SK-N-SH (cell line): ENCODE data around the gene NPC2. TPM values are rescaled to one million over a fixed set of nuclear protein-coding genes. Genes with fewer than 3 reads are reported as not detected.
"Not testable (repeated sequence)": the region's sequence is repeated elsewhere in the genome, so short reads cannot be mapped to it uniquely, and the experiment has no call there.

Experiments used
- CTCF ChIA-PET: fragments of 300-600, 350-600 bp; formaldehyde crosslinking; extraction: SDS; loops from one replicate; lab custom pipeline; 2021; lab: Yijun Ruan, JAX
- POLR2A ChIA-PET: fragments of 350-600 bp; sonication (Branson Sonifier 250); formaldehyde crosslinking; extraction: SDS; loops from one replicate; lab custom pipeline; 2020; ENCODE audit warnings: antibody characterized with exemption, inconsistent platforms; lab: Yijun Ruan, JAX
- DNase-seq: peaks from one replicate; pipeline ENCODE4 v3.0.0; 2012
- H2AFZ ChIP-seq: fragments of 200-600 bp; sonication (generic); 2 replicates; pipeline ENCODE4 v1.8.1; 2016; ENCODE audit warnings: antibody characterized with exemption, mild to moderate bottlenecking, low read depth
- H3F3A ChIP-seq: fragments of 200-600 bp; sonication (generic); replicated peaks from 2 replicates; pipeline ENCODE3; 2016; ENCODE audit warnings: antibody characterized with exemption, mild to moderate bottlenecking; ENCODE audit not compliant: insufficient read depth
- H3K27ac ChIP-seq, 2 experiments: fragments of 200-500 bp in 1 of 2; fragments of 200-600 bp in 1 of 2; sonication (Bioruptor generic) in 1 of 2; sonication (generic), shearing (Covaris generic) in 1 of 2; 2 replicates each; pipeline versions ENCODE4 v1.5.1 to v1.6.1; 2014 to 2016; ENCODE audit warnings: low read depth in 2 of 2, inconsistent platforms in 1 of 2, low read length in 1 of 2, mild to moderate bottlenecking in 1 of 2, mixed read lengths in 1 of 2
- H3K27me3 ChIP-seq: fragments of 200-600 bp; sonication (generic), shearing (Covaris generic); 2 replicates; pipeline ENCODE4 v1.6.1; 2016; ENCODE audit warnings: mixed run types; ENCODE audit not compliant: insufficient read depth
- H3K36me3 ChIP-seq, 2 experiments: fragments of 200-500 bp in 1 of 2; fragments of 200-600 bp in 1 of 2; sonication (Bioruptor generic) in 1 of 2; sonication (generic) in 1 of 2; replicated peaks in 1 of 2; 2 replicates each; pipeline versions ENCODE3 to v1.5.1; 2014 to 2016; ENCODE audit warnings: low read length in 1 of 2, mild to moderate bottlenecking in 1 of 2; ENCODE audit not compliant: insufficient read depth in 2 of 2, control insufficient read depth in 1 of 2
- H3K4me1 ChIP-seq, 2 experiments: fragments of 200-500 bp in 1 of 2; fragments of 200-600 bp in 1 of 2; sonication (Bioruptor generic) in 1 of 2; sonication (generic), shearing (Covaris generic) in 1 of 2; 2 replicates each; pipeline versions ENCODE4 v1.5.1 to v1.6.1; 2014 to 2016; ENCODE audit warnings: low read depth in 1 of 2, low read length in 1 of 2, mixed run types in 1 of 2; ENCODE audit not compliant: insufficient read depth in 2 of 2, control insufficient read depth in 1 of 2
- H3K4me2 ChIP-seq: fragments of 200-600 bp; sonication (generic), shearing (Covaris generic); 2 replicates; pipeline ENCODE4 v1.6.1; 2017; ENCODE audit warnings: mixed run types
- H3K4me3 ChIP-seq, 2 experiments: fragments of 200-500 bp in 1 of 2; fragments of 200-600 bp in 1 of 2; sonication (Bioruptor generic) in 1 of 2; sonication (generic), shearing (Covaris generic) in 1 of 2; 2 replicates each; pipeline versions ENCODE4 v1.5.1 to v1.8.1; 2014 to 2016; ENCODE audit warnings: low read depth in 2 of 2, inconsistent platforms in 1 of 2, low read length in 1 of 2, mild to moderate bottlenecking in 1 of 2, mixed read lengths in 1 of 2, moderate library complexity in 1 of 2
- H3K79me2 ChIP-seq: fragments of 200-600 bp; sonication (generic); 2 replicates; pipeline ENCODE4 v1.8.1; 2017; ENCODE audit warnings: mild to moderate bottlenecking; ENCODE audit not compliant: insufficient read depth
- H3K9ac ChIP-seq: fragments of 200-600 bp; sonication (generic); 2 replicates; pipeline ENCODE4 v1.6.1; 2017; ENCODE audit warnings: mixed run types
- H3K9me2 ChIP-seq: fragments of 200-600 bp; sonication (generic); 2 replicates; pipeline ENCODE4 v1.6.1; 2017; ENCODE audit warnings: mixed run types
- H3K9me3 ChIP-seq: fragments of 200-600 bp; sonication (generic); 2 replicates; pipeline ENCODE4 v1.6.1; 2017; ENCODE audit warnings: mixed run types, mild to moderate bottlenecking, moderate library complexity
- H4K20me1 ChIP-seq: fragments of 200-600 bp; sonication (generic); 2 replicates; pipeline ENCODE4 v1.6.1; 2017; ENCODE audit warnings: mild to moderate bottlenecking, mixed run types; ENCODE audit not compliant: insufficient read depth
- CHD2 ChIP-seq: fragments of 150-350 bp; IDR thresholded peaks from 2 replicates; pipeline ENCODE4 v1.6.1; 2018; ENCODE audit warnings: low read length; ENCODE audit not compliant: partially characterized antibody
- FOXM1 ChIP-seq: IDR thresholded peaks from 2 replicates; pipeline ENCODE4 v1.4.0; 2012; ENCODE audit warnings: low read depth, mild to moderate bottlenecking
- GABPA ChIP-seq: IDR thresholded peaks from 2 replicates; pipeline ENCODE4 v1.4.0; 2012; ENCODE audit warnings: low read depth, mild to moderate bottlenecking
- NFIC ChIP-seq: IDR thresholded peaks from 2 replicates; pipeline ENCODE4 v1.4.0; 2012; ENCODE audit warnings: borderline replicate concordance
- RXRA ChIP-seq: IDR thresholded peaks from 2 replicates; pipeline ENCODE4 v1.4.0; 2012; ENCODE audit warnings: low read depth, mild to moderate bottlenecking, borderline replicate concordance
- SIN3A ChIP-seq: IDR thresholded peaks from 2 replicates; pipeline ENCODE4 v1.6.1; 2012; ENCODE audit warnings: low read depth, mild to moderate bottlenecking, low read length, moderate library complexity, borderline replicate concordance
- SMC3 ChIP-seq: IDR thresholded peaks from 2 replicates; pipeline ENCODE4 v1.6.1; 2012; ENCODE audit warnings: low read depth, low read length, improper control_type of control experiment
- TAF1 ChIP-seq: IDR thresholded peaks from 2 replicates; pipeline ENCODE4 v1.6.1; 2012; ENCODE audit warnings: low read depth, mild to moderate bottlenecking, low read length, moderate library complexity, borderline replicate concordance
- TEAD4 ChIP-seq: IDR thresholded peaks from 2 replicates; pipeline ENCODE4 v1.4.0; 2012; ENCODE audit warnings: mild to moderate bottlenecking, borderline replicate concordance; ENCODE audit not compliant: insufficient read depth
- WGBS: methylation state at CpG from one replicate; pipeline ENCODE4 v1.1.6; 2017; ENCODE audit warnings: low lambda C conversion rate; 5-methylcytosine and 5-hydroxymethylcytosine counted together
- polyA plus RNA-seq, 3 experiments: library from polyadenylated mRNA; depleted of rRNA; stranded (reverse); fragments of >200 nt; gene quantifications; 2 replicates each; pipeline ENCODE4 v1.2.3, GENCODE V29; 2012
- TF ChIP-seq, protein P1 (sequence below): fragments of 150-350 bp; IDR thresholded peaks from 2 replicates; pipeline ENCODE4 v1.6.1; 2017; ENCODE audit warnings: antibody characterized with exemption, low read length, low read depth, borderline replicate concordance
- TF ChIP-seq, protein P2 (sequence below): IDR thresholded peaks from 2 replicates; pipeline ENCODE4 v1.4.0; 2012; ENCODE audit warnings: low read depth
- TF ChIP-seq, protein P3 (sequence below): IDR thresholded peaks from 2 replicates; pipeline ENCODE4 v1.4.0; 2012; ENCODE audit warnings: low read depth, borderline replicate concordance

NPC2 gene
- polyA plus RNA-seq, 1 of the 3 experiments (the other 2 are of a cell fraction): 522 TPM

DNA sequence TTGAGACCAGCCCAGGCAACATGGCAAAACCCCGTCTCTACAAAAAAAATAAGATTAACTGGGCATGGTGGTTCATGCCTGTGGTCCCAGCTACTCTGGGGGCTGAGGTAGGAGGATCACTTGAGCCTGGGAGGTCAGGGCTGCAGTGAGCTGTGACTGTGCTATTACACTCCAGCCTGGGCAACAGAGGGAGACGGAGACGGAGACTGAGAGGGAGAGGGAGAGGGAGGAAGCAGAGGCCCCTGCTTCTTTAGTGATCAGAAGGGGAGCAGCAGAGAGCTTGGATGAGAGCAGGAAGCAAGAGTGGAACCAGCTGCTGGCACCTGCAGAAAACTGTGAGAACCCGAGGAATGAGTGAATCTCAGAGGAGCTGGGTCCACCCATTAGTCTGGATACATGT, 46.4 kb upstream of the NPC2 start:
- 91% methylated on average over 4 of the region's 4 CpGs for WGBS
- H3K9me2 ChIP-seq: no peaks in the 10 kb centered on the region
- no peak overlapping the region for H3K27ac ChIP-seq
- H2AFZ ChIP-seq: no peak overlapping the region
- H3K4me1 ChIP-seq: peaks cover 0 to 10% of the 10 kb centered on the region in 2 experiments; a peak in 1 of 4 replicates
- no peak overlapping the region for H3K4me2 ChIP-seq
- no peaks in the 10 kb centered on the region for H3K27me3 ChIP-seq
- H3K9me3 ChIP-seq: no peaks in the 10 kb centered on the region
- TF ChIP-seq GABPA: no peak
- TF ChIP-seq SMC3: no peak
- TF ChIP-seq, protein P1, sequence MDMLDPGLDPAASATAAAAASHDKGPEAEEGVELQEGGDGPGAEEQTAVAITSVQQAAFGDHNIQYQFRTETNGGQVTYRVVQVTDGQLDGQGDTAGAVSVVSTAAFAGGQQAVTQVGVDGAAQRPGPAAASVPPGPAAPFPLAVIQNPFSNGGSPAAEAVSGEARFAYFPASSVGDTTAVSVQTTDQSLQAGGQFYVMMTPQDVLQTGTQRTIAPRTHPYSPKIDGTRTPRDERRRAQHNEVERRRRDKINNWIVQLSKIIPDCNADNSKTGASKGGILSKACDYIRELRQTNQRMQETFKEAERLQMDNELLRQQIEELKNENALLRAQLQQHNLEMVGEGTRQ: no peak
- no peak for TF ChIP-seq TAF1
- no peak for TF ChIP-seq CHD2
- TF ChIP-seq, protein P2, sequence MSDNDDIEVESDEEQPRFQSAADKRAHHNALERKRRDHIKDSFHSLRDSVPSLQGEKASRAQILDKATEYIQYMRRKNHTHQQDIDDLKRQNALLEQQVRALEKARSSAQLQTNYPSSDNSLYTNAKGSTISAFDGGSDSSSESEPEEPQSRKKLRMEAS: no peak
- CTCF ChIA-PET: interaction anchor here (1.0 to 3.6 kb wide), 5 partner anchors 8 to 74 kb away, joined by 3 to 11 read pairs (median 4); no protein-coding TSS in a partner anchor
- H3K36me3 ChIP-seq: peaks cover 19 to 41% of the 10 kb centered on the region in 2 experiments
- POLR2A ChIA-PET: no interaction called here
- no peak overlapping the region for H3K4me3 ChIP-seq
- no peak for DNase-seq
- no peak overlapping the region for H3K9ac ChIP-seq
- no peaks in the 10 kb centered on the region for H4K20me1 ChIP-seq
- H3F3A ChIP-seq: peaks cover 3% of the 10 kb centered on the region
- no peaks in the 10 kb centered on the region for H3K79me2 ChIP-seq

DNA sequence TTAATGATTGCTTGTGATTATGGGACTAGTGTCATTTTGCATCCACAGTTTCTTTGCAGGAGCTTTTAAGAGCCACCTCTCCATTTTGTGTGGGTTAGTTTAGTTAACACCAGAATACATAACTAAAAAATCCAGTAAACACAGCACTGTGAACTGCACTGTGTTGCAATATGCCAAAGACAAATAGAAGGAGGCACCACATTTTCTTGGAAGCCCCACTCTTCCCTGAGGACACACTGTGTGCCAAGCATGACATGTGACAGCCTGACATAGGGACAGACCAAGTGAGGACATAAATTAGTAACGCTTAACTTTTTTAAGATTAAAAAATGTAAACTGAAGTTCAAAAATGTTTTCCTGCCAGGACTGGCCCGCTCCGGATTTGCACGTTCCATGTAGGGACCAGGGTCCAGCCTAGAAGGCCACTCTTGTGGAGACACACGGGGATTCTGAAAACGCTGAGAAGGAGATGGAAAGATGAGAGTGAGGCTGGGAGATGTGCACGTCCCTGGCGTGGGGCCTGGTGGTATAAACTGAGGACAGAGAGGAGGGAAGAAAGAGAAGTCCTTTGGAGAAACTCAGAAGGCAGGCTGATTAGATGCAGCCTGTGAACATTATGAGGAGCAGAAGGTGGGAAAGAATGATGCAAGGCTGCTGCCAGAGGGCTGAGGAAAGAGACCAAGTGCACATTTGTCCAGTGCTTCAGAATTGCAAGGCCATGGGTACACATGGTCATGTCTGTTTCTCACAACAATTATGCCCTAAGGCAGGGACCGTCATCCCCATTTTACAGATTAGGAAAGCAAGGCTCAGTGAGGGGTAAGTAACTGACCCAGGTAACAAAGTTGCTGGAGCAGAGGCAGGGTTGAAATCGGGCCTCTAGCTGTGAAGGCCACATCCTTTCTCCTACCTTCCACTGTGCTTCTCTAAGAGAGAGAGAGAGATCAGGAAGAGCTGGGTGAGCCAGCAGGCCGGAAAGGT, 45.6 kb upstream of the NPC2 start:
- TF ChIP-seq CHD2: no peak
- no peak for TF ChIP-seq RXRA
- TF ChIP-seq TEAD4: no peak
- no peak for TF ChIP-seq NFIC
- TF ChIP-seq, protein P3, sequence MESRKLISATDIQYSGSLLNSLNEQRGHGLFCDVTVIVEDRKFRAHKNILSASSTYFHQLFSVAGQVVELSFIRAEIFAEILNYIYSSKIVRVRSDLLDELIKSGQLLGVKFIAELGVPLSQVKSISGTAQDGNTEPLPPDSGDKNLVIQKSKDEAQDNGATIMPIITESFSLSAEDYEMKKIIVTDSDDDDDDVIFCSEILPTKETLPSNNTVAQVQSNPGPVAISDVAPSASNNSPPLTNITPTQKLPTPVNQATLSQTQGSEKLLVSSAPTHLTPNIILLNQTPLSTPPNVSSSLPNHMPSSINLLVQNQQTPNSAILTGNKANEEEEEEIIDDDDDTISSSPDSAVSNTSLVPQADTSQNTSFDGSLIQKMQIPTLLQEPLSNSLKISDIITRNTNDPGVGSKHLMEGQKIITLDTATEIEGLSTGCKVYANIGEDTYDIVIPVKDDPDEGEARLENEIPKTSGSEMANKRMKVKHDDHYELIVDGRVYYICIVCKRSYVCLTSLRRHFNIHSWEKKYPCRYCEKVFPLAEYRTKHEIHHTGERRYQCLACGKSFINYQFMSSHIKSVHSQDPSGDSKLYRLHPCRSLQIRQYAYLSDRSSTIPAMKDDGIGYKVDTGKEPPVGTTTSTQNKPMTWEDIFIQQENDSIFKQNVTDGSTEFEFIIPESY: no peak
- TF ChIP-seq FOXM1: no peak
- TF ChIP-seq SIN3A: no peak
- POLR2A ChIA-PET: no interaction called here
- CTCF ChIA-PET: interaction anchor here (1.0 to 3.6 kb wide), 6 partner anchors 7 to 73 kb away, joined by 3 to 11 read pairs (median 4); partner anchors contain the start of gene LTBP2

DNA sequence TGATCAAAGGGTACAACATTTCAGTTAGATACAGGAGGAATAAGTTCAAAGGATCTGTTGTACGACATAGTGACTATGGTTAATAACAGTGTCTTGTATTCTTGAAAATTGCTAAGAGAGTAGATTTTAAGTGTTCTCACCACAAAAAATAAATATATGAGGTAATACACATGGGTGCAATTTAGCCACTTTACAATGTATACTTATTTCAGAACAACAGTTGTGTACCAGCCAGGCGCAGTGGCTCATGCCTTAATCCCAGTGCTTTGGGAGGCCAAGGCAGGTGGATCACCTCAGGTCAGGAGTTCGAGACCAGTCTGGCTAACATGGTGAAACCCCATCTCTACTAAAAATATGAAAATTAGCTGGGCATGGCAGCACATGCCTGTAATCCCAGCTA, 43.2 kb upstream of the NPC2 start:
- H3K4me2 ChIP-seq, H3K9ac ChIP-seq, H3K27ac ChIP-seq, DNase-seq, H3K4me3 ChIP-seq, H3F3A ChIP-seq, H3K79me2 ChIP-seq, H3K9me3 ChIP-seq, H2AFZ ChIP-seq, H3K27me3 ChIP-seq, H4K20me1 ChIP-seq, H3K9me2 ChIP-seq, POLR2A ChIA-PET: not testable (repeated sequence)
- 89% methylated on average over 3 of the region's 3 CpGs for WGBS
- CTCF ChIA-PET: interaction anchor here (1.0 to 2.7 kb wide), 4 partner anchors 8 to 76 kb away, joined by 3 to 10 read pairs (median 4); partner anchors contain the start of gene LTBP2
- Histone ChIP-seq H3K4me1 (peaks cover 0 to 10% of the 10 kb centered on the region in 2 experiments; a peak in 1 of 4 replicates), H3K36me3 (peaks cover 30 to 49% of the 10 kb centered on the region in 2 experiments)

More for the DNA sequence above, 45.6 kb upstream of the NPC2 start:
- no peak overlapping the region for H3K9ac ChIP-seq
- peaks cover 27 to 43% of the 10 kb centered on the region in 2 experiments for H3K36me3 ChIP-seq
- no peak for DNase-seq
- no peak overlapping the region for H3K27ac ChIP-seq
- H3K9me3 ChIP-seq: no peaks in the 10 kb centered on the region
- no peak overlapping the region for H3K4me3 ChIP-seq
- peaks cover 3% of the 10 kb centered on the region for H3F3A ChIP-seq
- H4K20me1 ChIP-seq: no peaks in the 10 kb centered on the region
- no peaks in the 10 kb centered on the region for H3K27me3 ChIP-seq
- no peak overlapping the region for H2AFZ ChIP-seq
- no peaks in the 10 kb centered on the region for H3K79me2 ChIP-seq
- 93% methylated on average over 11 of the region's 11 CpGs for WGBS
- H3K4me1 ChIP-seq: peaks cover 0 to 10% of the 10 kb centered on the region in 2 experiments; a peak in 1 of 4 replicates
- no peak overlapping the region for H3K4me2 ChIP-seq
- no peaks in the 10 kb centered on the region for H3K9me2 ChIP-seq
